ENCODE results near the gene ROR1. TPM values are rescaled to one million over a fixed set of nuclear protein-coding genes. Genes with fewer than 3 reads are reported as not detected.

ROR1 gene
- total RNA-seq, 1 experiment from 2014 or later = 2.7 TPM

GRCh38 chr1:64116537-64116936 is 342.7 kb downstream of the ROR1 start:
- H3K4me2 ChIP-seq (ENCODE audit: low read length) = no peak overlapping the region
- ChIA-PET CTCF (no interaction called here), POLR2A (no interaction called here), RAD21 (ENCODE audit: low non-redundant PET in 1 of 2, low total read pairs in 2 of 2, uncharacterized antibody in 2 of 2, unreplicated experiment in 2 of 2) (no interaction called here)
- no peaks in the 10 kb centered on the region for H3K27me3 ChIP-seq (ENCODE audit: insufficient read depth, low read length)
- H3K9me3 ChIP-seq (ENCODE audit: control insufficient read depth in 1 of 2, insufficient read depth in 1 of 2, low read depth in 1 of 2, low read length in 2 of 2) = no peaks in the 10 kb centered on the region
- no peak overlapping the region for H3K4me3 ChIP-seq (replicated peaks in 1 of 2; ENCODE audit: low read depth in 1 of 2, low read length in 2 of 2)
- TF ChIP-seq FOSL1 (IDR thresholded peaks at IDR 0.05; ENCODE audit: low read depth) (no peak), EZH2phosphoT487 (IDR thresholded peaks at IDR 0.05; ENCODE audit: borderline replicate concordance) (no peak), TCF7L2 (IDR thresholded peaks at IDR 0.05; ENCODE audit: borderline replicate concordance, extremely low read depth, insufficient read depth, insufficient read length) (no peak), EZH2 (IDR thresholded peaks at IDR 0.05) (no peak)
- H3K4me1 ChIP-seq (ENCODE audit: control insufficient read depth in 1 of 2, insufficient read depth in 2 of 2, low read length in 2 of 2) = peaks cover 0 to 10% of the 10 kb centered on the region in 2 experiments; a peak in 1 of 4 replicates
- no peaks in the 10 kb centered on the region for H3K79me2 ChIP-seq (ENCODE audit: insufficient read depth, low read length)
- no peaks in the 10 kb centered on the region for H3K9me2 ChIP-seq (ENCODE audit: insufficient read depth)
- H2AFZ ChIP-seq (ENCODE audit: low read depth, low read length, poor library complexity, severe bottlenecking) = no peak overlapping the region
- ATAC-seq (no peak), DNase-seq (ENCODE audit: low read depth, low spot score) (no peak)
- H4K20me1 ChIP-seq (ENCODE audit: insufficient read depth) = no peaks in the 10 kb centered on the region
- H3K27ac ChIP-seq (ENCODE audit: low read depth, low read length) = no peak overlapping the region
- intact Hi-C loops (cut with micrococcal nuclease) = no loop called here
- no peak overlapping the region for H3K9ac ChIP-seq (ENCODE audit: low read length)
- no TSS peak for BruUV-seq (replicated peaks)
- H3K36me3 ChIP-seq (ENCODE audit: control insufficient read depth in 1 of 2, insufficient read depth in 2 of 2, low read length in 2 of 2) = no peaks in the 10 kb centered on the region

DNA sequence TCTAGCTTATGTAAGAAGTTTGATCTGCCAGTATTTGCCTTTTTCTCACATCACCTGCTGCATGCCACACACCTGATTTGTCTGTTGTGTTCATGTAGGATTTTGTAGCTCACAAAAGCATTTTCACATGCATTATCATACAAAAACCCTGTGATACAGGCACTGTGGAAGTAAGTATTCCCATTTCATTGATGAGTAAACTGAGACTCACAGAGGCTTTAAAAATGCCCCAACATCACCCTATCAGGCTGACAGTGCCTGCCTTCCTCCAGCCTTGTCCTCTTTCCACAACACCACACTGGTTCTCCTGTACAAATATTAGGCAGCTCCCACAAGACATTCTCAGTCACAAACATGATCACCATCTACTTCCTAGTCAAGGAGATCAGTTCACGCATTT is 343.7 kb downstream of the ROR1 start:
- no peaks in the 10 kb centered on the region for H3K9me3 ChIP-seq (ENCODE audit: control insufficient read depth in 1 of 2, insufficient read depth in 1 of 2, low read depth in 1 of 2, low read length in 2 of 2)
- ChIA-PET RAD21 (ENCODE audit: low non-redundant PET in 1 of 2, low total read pairs in 2 of 2, uncharacterized antibody in 2 of 2, unreplicated experiment in 2 of 2) (no interaction called here), POLR2A (no interaction called here), CTCF (no interaction called here)
- H3K27me3 ChIP-seq (ENCODE audit: insufficient read depth, low read length) = no peaks in the 10 kb centered on the region
- no peaks in the 10 kb centered on the region for H3K36me3 ChIP-seq (ENCODE audit: control insufficient read depth in 1 of 2, insufficient read depth in 2 of 2, low read length in 2 of 2)
- no peak overlapping the region for H3K9ac ChIP-seq (ENCODE audit: low read length)
- H3K4me1 ChIP-seq (ENCODE audit: control insufficient read depth in 1 of 2, insufficient read depth in 2 of 2, low read length in 2 of 2) = peaks cover 0 to 1% of the 10 kb centered on the region in 2 experiments; a peak in 1 of 4 replicates
- H3K4me3 ChIP-seq (replicated peaks in 1 of 2; ENCODE audit: low read depth in 1 of 2, low read length in 2 of 2) = no peak overlapping the region
- H3K9me2 ChIP-seq (ENCODE audit: insufficient read depth) = no peaks in the 10 kb centered on the region
- H3K27ac ChIP-seq (ENCODE audit: low read depth, low read length) = no peak overlapping the region
- BruUV-seq (replicated peaks) = no TSS peak
- no peaks in the 10 kb centered on the region for H3K79me2 ChIP-seq (ENCODE audit: insufficient read depth, low read length)
- DNase-seq (ENCODE audit: low read depth, low spot score) (no peak), ATAC-seq (no peak)
- no peak overlapping the region for H2AFZ ChIP-seq (ENCODE audit: low read depth, low read length, poor library complexity, severe bottlenecking)
- no peaks in the 10 kb centered on the region for H4K20me1 ChIP-seq (ENCODE audit: insufficient read depth)
- intact Hi-C loops (cut with micrococcal nuclease) = no loop called here
- H3K4me2 ChIP-seq (ENCODE audit: low read length) = no peak overlapping the region
- no peak for TF ChIP-seq TCF7L2 (IDR thresholded peaks at IDR 0.05; ENCODE audit: borderline replicate concordance, extremely low read depth, insufficient read depth, insufficient read length)
- TF ChIP-seq ZFX (IDR thresholded peaks at IDR 0.05) = no peak
- no peak for TF ChIP-seq POLR2A (IDR thresholded peaks at IDR 0.05; ENCODE audit: borderline replicate concordance, extremely low read depth, insufficient read depth, insufficient read length)
- TF ChIP-seq ZNF274 (IDR thresholded peaks at IDR 0.05; ENCODE audit: low read depth, low read length) = no peak
- TF ChIP-seq, protein P1, sequence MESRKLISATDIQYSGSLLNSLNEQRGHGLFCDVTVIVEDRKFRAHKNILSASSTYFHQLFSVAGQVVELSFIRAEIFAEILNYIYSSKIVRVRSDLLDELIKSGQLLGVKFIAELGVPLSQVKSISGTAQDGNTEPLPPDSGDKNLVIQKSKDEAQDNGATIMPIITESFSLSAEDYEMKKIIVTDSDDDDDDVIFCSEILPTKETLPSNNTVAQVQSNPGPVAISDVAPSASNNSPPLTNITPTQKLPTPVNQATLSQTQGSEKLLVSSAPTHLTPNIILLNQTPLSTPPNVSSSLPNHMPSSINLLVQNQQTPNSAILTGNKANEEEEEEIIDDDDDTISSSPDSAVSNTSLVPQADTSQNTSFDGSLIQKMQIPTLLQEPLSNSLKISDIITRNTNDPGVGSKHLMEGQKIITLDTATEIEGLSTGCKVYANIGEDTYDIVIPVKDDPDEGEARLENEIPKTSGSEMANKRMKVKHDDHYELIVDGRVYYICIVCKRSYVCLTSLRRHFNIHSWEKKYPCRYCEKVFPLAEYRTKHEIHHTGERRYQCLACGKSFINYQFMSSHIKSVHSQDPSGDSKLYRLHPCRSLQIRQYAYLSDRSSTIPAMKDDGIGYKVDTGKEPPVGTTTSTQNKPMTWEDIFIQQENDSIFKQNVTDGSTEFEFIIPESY (IDR thresholded peaks at IDR 0.05; ENCODE audit: extremely low read depth, insufficient replicate concordance, low read length) = no peak

Measured in HCT116 (cell line).